ENCODE measurements around the gene SYPL1.

SYPL1 gene

DNA sequence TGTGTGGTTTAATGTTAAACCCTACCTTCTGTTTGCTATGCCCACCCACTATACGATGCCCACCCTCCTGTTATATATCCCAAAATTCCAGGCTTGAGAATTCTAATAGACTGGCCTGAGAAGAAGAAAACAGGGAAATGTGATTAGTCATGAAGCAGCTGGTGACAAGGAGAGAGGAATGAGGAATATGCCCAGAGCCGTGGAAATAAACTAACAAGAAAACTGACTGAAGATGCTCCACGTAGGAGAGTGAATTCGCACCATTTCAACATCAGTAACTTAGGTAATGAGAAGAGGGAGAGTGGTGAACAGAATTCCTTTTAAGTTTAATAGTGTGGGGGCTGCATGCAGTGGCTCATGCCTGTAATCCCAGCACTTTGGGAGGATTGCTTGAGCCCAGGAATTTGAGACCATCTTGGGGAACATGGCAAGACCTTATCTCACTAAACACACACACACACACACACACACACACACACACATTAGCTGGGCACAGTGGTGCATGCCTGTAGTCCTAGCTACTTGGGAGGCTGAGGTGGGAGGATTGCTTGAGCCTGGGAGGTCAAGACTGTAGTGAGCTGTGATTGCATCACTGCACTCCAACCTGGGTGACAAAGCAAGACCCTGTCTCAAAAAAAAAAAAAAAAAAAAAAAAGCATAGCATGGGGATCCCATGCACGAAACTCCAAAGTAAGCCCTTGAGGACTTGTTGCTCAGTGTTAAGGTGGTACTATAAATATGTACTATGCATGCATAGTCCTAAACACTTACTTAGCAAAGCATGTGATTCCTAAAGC, 16.1 kb upstream of the SYPL1 start:
- no peak overlapping the region for H3K9ac ChIP-seq (ENCODE audit: insufficient read length)
- no peak overlapping the region for H3K4me3 ChIP-seq
- no peak for DNase-seq (ENCODE audit: low read depth, low spot score)
- TF ChIP-seq POLR2AphosphoS5 (IDR thresholded peaks at IDR 0.05; ENCODE audit: borderline replicate concordance, low read depth, low read length) (no peak), FOXP2 (optimal IDR thresholded peaks at IDR 0.05; ENCODE audit: control extremely low read depth, extremely low read length, insufficient read depth) (no peak), EZH2 (IDR thresholded peaks at IDR 0.05) (no peak)
- H3K27ac ChIP-seq, result no peak overlapping the region
- H3K36me3 ChIP-seq (ENCODE audit: insufficient read depth, low read length), result no peaks in the 10 kb centered on the region
- no peaks in the 10 kb centered on the region for H3K9me3 ChIP-seq (ENCODE audit: low read depth, low read length)

DNA sequence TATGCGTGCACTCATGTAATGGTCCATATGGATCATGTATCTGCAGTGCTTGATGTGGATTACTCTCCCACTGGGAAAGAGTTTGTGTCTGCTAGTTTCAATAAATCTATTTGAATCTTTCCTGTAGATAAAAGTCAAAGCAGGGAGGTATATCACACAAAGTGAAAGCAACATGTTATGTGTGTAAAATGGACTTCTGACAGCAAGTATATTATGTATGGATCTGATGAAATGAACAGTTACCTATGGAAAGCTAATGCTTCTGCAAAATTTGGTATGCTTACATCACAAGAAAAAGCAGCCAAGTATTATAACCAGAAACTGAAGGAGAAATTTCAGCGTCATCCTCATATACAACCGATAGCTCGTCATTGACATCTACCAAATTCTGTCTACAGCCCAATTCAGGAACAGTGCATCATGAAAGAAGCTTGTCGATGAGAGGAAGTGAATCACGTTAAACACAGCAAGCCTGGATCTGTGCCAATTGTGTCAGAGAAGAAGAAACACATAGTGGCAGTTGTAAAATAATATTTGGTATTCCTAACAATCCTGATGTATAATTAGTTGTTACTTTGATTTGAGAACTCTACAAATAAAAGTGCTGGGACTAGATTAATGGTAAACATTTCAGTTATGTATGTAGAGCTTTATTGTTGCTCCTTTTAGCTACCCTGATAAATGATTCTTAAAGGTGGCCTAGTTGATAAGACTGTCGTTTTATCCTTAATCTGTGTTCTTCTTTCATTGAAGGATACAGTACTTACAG, 14.2 kb upstream of the SYPL1 start:
- Histone ChIP-seq H3K4me3 (peak overlapping the region; percentile 6; the same call in 1 of the 2 replicates), H3K36me3 (ENCODE audit: insufficient read depth, low read length) (no peaks in the 10 kb centered on the region), H3K27ac (no peak overlapping the region), H3K9me3 (ENCODE audit: low read depth, low read length) (no peaks in the 10 kb centered on the region), H3K9ac (ENCODE audit: insufficient read length) (no peak overlapping the region)
- no peak for DNase-seq (ENCODE audit: low read depth, low spot score)
- TF ChIP-seq POLR2AphosphoS5 (IDR thresholded peaks at IDR 0.05; ENCODE audit: borderline replicate concordance, low read depth, low read length) (no peak), FOXP2 (optimal IDR thresholded peaks at IDR 0.05; ENCODE audit: control extremely low read depth, extremely low read length, insufficient read depth) (no peak), EZH2 (IDR thresholded peaks at IDR 0.05) (no peak)

DNA sequence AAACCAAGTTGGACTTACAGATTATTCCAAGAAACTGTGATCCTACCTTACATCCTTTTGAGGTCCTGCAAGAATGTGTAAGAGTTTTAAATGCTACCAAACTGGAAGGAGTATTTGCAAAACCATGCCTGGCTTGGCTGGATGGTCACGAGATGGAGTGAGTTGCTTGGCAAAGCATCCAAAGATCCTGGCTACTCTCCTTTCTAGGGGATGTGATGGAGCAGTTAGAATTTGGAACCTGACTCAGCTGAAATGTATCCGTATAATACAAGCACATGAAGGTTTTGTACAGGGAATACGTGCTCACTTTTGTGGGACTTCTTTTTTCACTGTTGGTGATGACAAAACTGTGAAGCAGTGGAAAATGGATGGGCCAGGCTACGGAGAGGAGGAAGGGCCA, 13.3 kb upstream of the SYPL1 start:
- no peak for TF ChIP-seq FOXP2 (optimal IDR thresholded peaks at IDR 0.05; ENCODE audit: control extremely low read depth, extremely low read length, insufficient read depth)
- TF ChIP-seq POLR2AphosphoS5 (IDR thresholded peaks at IDR 0.05; ENCODE audit: borderline replicate concordance, low read depth, low read length), result no peak
- TF ChIP-seq EZH2 (IDR thresholded peaks at IDR 0.05), result no peak
- H3K9me3 ChIP-seq (ENCODE audit: low read depth, low read length), result no peaks in the 10 kb centered on the region
- no peak for DNase-seq (ENCODE audit: low read depth, low spot score)
- H3K9ac ChIP-seq (ENCODE audit: insufficient read length), result no peak overlapping the region
- no peaks in the 10 kb centered on the region for H3K36me3 ChIP-seq (ENCODE audit: insufficient read depth, low read length)
- no peak overlapping the region for H3K27ac ChIP-seq
- H3K4me3 ChIP-seq, result no peak overlapping the region

DNA sequence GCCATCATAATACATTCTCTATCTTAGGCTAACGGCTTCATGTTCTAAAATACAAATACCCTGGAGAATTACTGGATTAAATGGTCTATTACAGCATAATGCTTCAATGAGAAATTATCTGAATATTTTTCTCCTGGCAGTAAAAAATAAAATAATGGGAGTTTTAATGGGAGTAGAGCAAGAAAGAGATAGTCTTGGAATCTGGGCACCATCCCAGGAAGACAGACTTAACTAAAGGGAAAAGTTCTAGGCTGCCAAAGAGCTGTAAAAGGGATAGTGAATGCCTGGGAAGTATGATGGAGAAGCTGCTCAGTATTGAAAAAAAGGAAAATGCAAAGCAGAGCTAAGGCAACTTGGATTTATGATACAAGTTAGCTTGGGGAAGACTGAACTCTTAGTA, 12.1 kb upstream of the SYPL1 start:
- Histone ChIP-seq H3K4me3 (no peak overlapping the region), H3K9me3 (ENCODE audit: low read depth, low read length) (no peaks in the 10 kb centered on the region), H3K9ac (ENCODE audit: insufficient read length) (no peak overlapping the region), H3K36me3 (ENCODE audit: insufficient read depth, low read length) (no peaks in the 10 kb centered on the region), H3K27ac (no peak overlapping the region)
- no peak for DNase-seq (ENCODE audit: low read depth, low spot score)
- TF ChIP-seq EZH2 (IDR thresholded peaks at IDR 0.05), result no peak
- TF ChIP-seq FOXP2 (optimal IDR thresholded peaks at IDR 0.05; ENCODE audit: control extremely low read depth, extremely low read length, insufficient read depth), result no peak
- TF ChIP-seq POLR2AphosphoS5 (IDR thresholded peaks at IDR 0.05; ENCODE audit: borderline replicate concordance, low read depth, low read length), result no peak

DNA sequence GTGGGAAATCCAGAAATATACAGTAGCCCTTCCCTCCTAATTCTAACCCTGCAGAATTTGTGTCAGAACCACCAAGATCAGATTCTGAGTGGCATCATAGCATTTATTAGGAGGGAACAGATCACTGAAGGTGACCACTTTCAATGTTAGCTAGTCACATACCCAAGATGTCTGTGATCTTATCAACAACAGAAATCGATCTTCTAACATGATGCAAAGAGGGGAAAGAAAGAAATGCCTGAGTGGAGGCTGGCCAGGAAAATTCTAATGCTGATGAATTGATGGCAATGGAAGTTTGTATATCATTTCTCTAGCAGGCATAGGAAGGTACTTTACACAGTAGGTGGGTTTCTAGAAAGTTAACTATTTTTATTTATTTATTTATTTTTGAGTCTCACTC, 10.6 kb upstream of the SYPL1 start:
- Histone ChIP-seq H3K9me3 (ENCODE audit: low read depth, low read length) (no peaks in the 10 kb centered on the region), H3K36me3 (ENCODE audit: insufficient read depth, low read length) (no peaks in the 10 kb centered on the region), H3K9ac (ENCODE audit: insufficient read length) (no peak overlapping the region), H3K4me3 (no peak overlapping the region), H3K27ac (no peak overlapping the region)
- no peak for TF ChIP-seq EZH2 (IDR thresholded peaks at IDR 0.05)
- DNase-seq (ENCODE audit: low read depth, low spot score), result no peak

DNA sequence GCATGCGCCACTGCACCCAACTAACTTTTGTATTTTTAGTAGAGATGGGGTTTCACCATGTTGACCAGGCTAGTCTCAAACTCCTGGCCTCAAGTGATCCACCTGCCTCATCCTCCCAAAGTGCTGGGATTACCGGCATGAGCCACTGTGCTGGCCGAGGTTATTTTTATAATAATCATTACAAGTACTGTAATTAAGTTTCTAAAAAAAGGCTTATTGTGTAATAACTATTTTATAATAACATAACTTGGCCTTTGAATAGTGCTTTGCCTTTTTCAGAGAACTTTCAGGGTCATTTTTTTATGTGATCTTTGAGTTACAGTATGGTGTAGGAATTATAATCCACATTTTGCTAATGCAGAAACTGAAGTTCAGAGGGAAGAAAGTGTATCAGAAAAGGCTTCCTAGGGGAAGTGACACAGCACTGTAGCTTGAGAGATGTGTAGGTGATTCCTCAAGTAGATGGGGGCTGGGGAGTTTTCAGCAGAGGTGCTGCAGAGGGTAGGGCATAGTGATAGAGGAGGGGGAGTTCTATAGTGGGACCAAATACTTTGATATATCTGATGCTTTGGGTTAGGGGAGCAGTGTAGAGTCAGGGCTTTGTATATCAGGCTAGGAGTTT, 9.2 kb upstream of the SYPL1 start:
- Histone ChIP-seq H3K36me3 (ENCODE audit: insufficient read depth, low read length) (no peaks in the 10 kb centered on the region), H3K9me3 (ENCODE audit: low read depth, low read length) (no peaks in the 10 kb centered on the region), H3K9ac (ENCODE audit: insufficient read length) (no peak overlapping the region), H3K27ac (no peak overlapping the region), H3K4me3 (no peak overlapping the region)
- TF ChIP-seq FOXP2 (optimal IDR thresholded peaks at IDR 0.05; ENCODE audit: control extremely low read depth, extremely low read length, insufficient read depth) (no peak), POLR2AphosphoS5 (IDR thresholded peaks at IDR 0.05; ENCODE audit: borderline replicate concordance, low read depth, low read length) (no peak)
- no peak for DNase-seq (ENCODE audit: low read depth, low spot score)

DNA sequence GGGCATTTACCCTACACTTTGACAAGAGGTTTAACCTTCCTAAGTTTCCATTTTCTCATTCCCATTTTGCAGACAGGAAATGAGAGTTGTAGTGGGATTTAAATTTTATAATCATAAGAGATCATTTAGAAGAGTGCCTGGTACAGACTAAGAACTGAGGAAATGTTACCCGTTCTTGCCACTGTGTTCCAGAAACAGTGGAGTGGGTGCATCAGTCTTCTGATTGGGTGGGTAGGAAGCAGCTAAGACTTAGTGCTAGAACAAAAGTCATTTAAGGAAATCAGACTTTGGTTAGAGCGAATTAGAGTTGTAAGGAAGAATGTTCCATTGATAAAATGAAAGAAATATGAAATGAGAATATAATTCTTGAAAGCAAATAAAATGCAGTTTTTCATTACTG, 8.4 kb upstream of the SYPL1 start:
- H3K9ac ChIP-seq (ENCODE audit: insufficient read length), result no peak overlapping the region
- no peak for TF ChIP-seq FOXP2 (optimal IDR thresholded peaks at IDR 0.05; ENCODE audit: control extremely low read depth, extremely low read length, insufficient read depth)
- no peak for TF ChIP-seq POLR2AphosphoS5 (IDR thresholded peaks at IDR 0.05; ENCODE audit: borderline replicate concordance, low read depth, low read length)
- no peak for TF ChIP-seq EZH2 (IDR thresholded peaks at IDR 0.05)
- no peak overlapping the region for H3K27ac ChIP-seq
- H3K9me3 ChIP-seq (ENCODE audit: low read depth, low read length), result no peaks in the 10 kb centered on the region
- no peaks in the 10 kb centered on the region for H3K36me3 ChIP-seq (ENCODE audit: insufficient read depth, low read length)
- no peak for DNase-seq (ENCODE audit: low read depth, low spot score)
- H3K4me3 ChIP-seq, result no peak overlapping the region

DNA sequence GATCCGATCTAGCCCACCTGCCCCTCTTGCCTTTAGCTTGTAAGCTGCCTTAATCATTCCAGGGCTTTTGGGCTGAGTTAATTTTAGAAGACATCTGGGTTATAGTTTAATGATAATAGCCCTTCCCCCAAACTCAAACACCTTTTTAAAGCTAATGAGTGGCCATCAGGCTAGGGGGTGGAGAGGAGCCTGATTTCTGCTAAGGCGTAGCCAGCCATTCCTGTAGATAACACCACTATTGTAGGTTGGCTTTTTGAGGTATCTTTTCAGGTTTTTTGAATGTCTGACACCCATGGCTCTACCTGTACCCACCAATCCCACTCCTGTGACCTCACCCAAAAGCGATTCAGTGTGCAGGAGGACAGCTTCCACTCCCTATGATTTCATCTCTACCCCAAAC, 7.6 kb upstream of the SYPL1 start:
- H3K9ac ChIP-seq (ENCODE audit: insufficient read length), result no peak overlapping the region
- TF ChIP-seq POLR2AphosphoS5 (IDR thresholded peaks at IDR 0.05; ENCODE audit: borderline replicate concordance, low read depth, low read length) (no peak), EZH2 (IDR thresholded peaks at IDR 0.05) (no peak), FOXP2 (optimal IDR thresholded peaks at IDR 0.05; ENCODE audit: control extremely low read depth, extremely low read length, insufficient read depth) (no peak)
- no peaks in the 10 kb centered on the region for H3K9me3 ChIP-seq (ENCODE audit: low read depth, low read length)
- no peak for DNase-seq (ENCODE audit: low read depth, low spot score)
- H3K4me3 ChIP-seq, result no peak overlapping the region
- H3K27ac ChIP-seq, result no peak overlapping the region
- H3K36me3 ChIP-seq (ENCODE audit: insufficient read depth, low read length), result no peaks in the 10 kb centered on the region
